ENCODE data around the gene BSDC1. TPM values are rescaled to one million over a fixed set of nuclear protein-coding genes. Genes with fewer than 3 reads are reported as not detected.
A peak's percentile ranks its signal among the peaks of the same experiment; 100 is the strongest.

BSDC1 gene
- total and polyA plus RNA-seq, 2 of the 13 experiments (the other 11 are each of a cell fraction or from before 2014, with no cell fraction given) = 40.3 to 64.2 TPM

DNA sequence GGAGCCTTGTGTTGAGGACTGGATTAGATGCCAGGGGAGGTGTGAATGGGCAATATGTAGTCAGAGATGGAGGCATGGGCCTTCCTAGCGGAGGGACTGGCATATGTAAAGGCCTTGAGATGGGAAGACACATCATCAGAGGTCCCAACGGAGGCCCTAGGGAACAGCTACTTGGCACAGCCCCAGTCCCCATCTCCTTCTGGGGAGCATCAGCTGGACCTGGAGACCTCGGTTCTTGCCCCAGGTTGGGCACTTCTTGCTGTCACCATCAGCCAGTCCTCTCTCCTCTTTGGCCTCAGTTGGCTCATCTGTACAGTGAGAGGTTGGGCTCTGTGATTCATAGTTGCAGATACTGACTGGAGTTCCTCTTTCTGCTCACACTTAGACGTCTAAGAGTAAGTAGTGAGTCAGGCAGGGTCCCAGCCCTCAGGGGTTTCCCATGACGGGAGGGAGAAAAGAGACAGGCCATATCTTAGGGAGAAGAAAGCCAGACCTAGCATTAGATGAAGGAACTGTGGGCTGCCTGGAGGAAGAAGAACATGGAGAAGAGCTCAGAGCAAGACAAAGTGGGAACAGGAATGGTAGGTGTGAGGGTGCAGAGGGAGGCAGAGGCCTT is 54.8 kb downstream of the BSDC1 start:
- Histone ChIP-seq H4K20me1 (ENCODE audit: insufficient read depth, low read length) (peaks cover 5% of the 10 kb centered on the region), H3K27ac (ENCODE audit: extremely low read length, insufficient read depth, low read length) (no peak overlapping the region), H3K9ac (ENCODE audit: insufficient read depth, low read depth, low read length) (no peak overlapping the region), H3K4me1 (ENCODE audit: insufficient read depth, low read length) (peaks cover 66% of the 10 kb centered on the region), H2AFZ (ENCODE audit: low read length) (no peak overlapping the region), H3K4me2 (ENCODE audit: low read depth, low read length) (0 out of 2 replicates have a peak overlapping the region, but pooled peaks have one; percentile 93), H3K27me3 (ENCODE audit: control insufficient read depth in 1 of 2, insufficient read depth in 2 of 2, low read length in 2 of 2) (peaks cover 0 to 4% of the 10 kb centered on the region in 2 experiments; a peak in 2 of 5 replicates), H3K9me3 (ENCODE audit: low read length) (no peaks in the 10 kb centered on the region), H3K36me3 (replicated peaks in 1 of 2; ENCODE audit: control insufficient read depth in 1 of 2, insufficient read depth in 2 of 2, low read length in 2 of 2) (0 out of 5 replicates have a peak, but pooled peaks cover 0 to 2% of the 10 kb centered on the region in 2 experiments), H3K79me2 (ENCODE audit: insufficient read depth, low read length) (peaks cover 9% of the 10 kb centered on the region), H3K4me3 (replicated peaks in 1 of 3; ENCODE audit: insufficient read depth in 1 of 3, low read depth in 2 of 3, low read length in 3 of 3) (no peak overlapping the region)
- CTCF ChIA-PET (ENCODE audit: low intra/inter-chr PET ratio, low total read pairs) = no interaction called here
- no TSS peak for BruUV-seq (replicated peaks)
- ATAC-seq (no peak), FAIRE-seq (no peak), DNase-seq (ENCODE audit: low spot score) (no peak)
- TF ChIP-seq NCOA5 (CRISPR knock-in tag; IDR thresholded peaks at IDR 0.05) = no peak
- no peak for TF ChIP-seq MAFK (conservative IDR thresholded peaks at IDR 0.05 in 1 of 2, IDR thresholded peaks at IDR 0.05 in 1 of 2; ENCODE audit: low read length in 2 of 2)
- no peak for TF ChIP-seq RCOR2 (CRISPR knock-in tag; IDR thresholded peaks at IDR 0.05)
- TF ChIP-seq TOPORS (CRISPR knock-in tag; IDR thresholded peaks at IDR 0.05) = no peak
- TF ChIP-seq, protein P1, sequence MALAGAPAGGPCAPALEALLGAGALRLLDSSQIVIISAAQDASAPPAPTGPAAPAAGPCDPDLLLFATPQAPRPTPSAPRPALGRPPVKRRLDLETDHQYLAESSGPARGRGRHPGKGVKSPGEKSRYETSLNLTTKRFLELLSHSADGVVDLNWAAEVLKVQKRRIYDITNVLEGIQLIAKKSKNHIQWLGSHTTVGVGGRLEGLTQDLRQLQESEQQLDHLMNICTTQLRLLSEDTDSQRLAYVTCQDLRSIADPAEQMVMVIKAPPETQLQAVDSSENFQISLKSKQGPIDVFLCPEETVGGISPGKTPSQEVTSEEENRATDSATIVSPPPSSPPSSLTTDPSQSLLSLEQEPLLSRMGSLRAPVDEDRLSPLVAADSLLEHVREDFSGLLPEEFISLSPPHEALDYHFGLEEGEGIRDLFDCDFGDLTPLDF (CRISPR knock-in tag; IDR thresholded peaks at IDR 0.05) = no peak
- TF ChIP-seq, protein P2, sequence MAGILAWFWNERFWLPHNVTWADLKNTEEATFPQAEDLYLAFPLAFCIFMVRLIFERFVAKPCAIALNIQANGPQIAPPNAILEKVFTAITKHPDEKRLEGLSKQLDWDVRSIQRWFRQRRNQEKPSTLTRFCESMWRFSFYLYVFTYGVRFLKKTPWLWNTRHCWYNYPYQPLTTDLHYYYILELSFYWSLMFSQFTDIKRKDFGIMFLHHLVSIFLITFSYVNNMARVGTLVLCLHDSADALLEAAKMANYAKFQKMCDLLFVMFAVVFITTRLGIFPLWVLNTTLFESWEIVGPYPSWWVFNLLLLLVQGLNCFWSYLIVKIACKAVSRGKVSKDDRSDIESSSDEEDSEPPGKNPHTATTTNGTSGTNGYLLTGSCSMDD (CRISPR knock-in tag; IDR thresholded peaks at IDR 0.05) = no peak
- TF ChIP-seq RFXAP (CRISPR knock-in tag; IDR thresholded peaks at IDR 0.05; ENCODE audit: borderline replicate concordance) = no peak
- TF ChIP-seq MEF2D (CRISPR knock-in tag; IDR thresholded peaks at IDR 0.05) = no peak
- TF ChIP-seq RBM22 (optimal IDR thresholded peaks at IDR 0.05; ENCODE audit: low read length) = no peak
- TF ChIP-seq MYC (CRISPR knock-in tag; IDR thresholded peaks at IDR 0.05; ENCODE audit: borderline replicate concordance) = no peak
- no peak for TF ChIP-seq CBFB (CRISPR knock-in tag; IDR thresholded peaks at IDR 0.05)
- no peak for TF ChIP-seq MXD4 (CRISPR knock-in tag; IDR thresholded peaks at IDR 0.05)
- TF ChIP-seq HDAC1 (CRISPR knock-in tag; IDR thresholded peaks at IDR 0.05) = no peak
- TF ChIP-seq ZNF839 (CRISPR knock-in tag; IDR thresholded peaks at IDR 0.05; ENCODE audit: borderline replicate concordance) = no peak
- 47% methylated on average over 4 of the region's 5 CpGs for WGBS (ENCODE audit: low lambda C conversion rate)
- POLR2A ChIA-PET = interaction anchor here (1.4 to 5.8 kb wide), 3 partner anchors 9 to 26 kb away, joined by 3 to 222 read pairs (median 94); no protein-coding TSS in a partner anchor
- intact Hi-C loops (cut with micrococcal nuclease; ENCODE audit: unreplicated experiment) = loop anchor here (10.0 kb wide), 1 partner anchor 55 kb away; the partner anchor contains the start of gene BSDC1
- in situ Hi-C loops (cut with HindIII; ENCODE audit: extremely low pct_ligation_motif_present, low pct_unique_long_range_greater_than_20kb) = no loop called here

Data from HepG2 (cell line).